Hematopoietic multipotent progenitor cell (in vitro differentiated cells): ENCODE data around the gene RNU6-9. TPM values are rescaled to one million over a fixed set of nuclear protein-coding genes. Genes with fewer than 3 reads are reported as not detected.
"Not testable (repeated sequence)": the region's sequence is repeated elsewhere in the genome, so short reads cannot be mapped to it uniquely, and the experiment has no call there.

Experiments used
- DNase-seq, 3 donors: peaks; one replicate each; pipeline ENCODE4 v3.0.0-alpha.2; 2011 to 2015; ENCODE audit warnings: low read depth in 2 of 3, low spot score in 2 of 3
- total RNA-seq: library from RNA; depleted of rRNA; stranded (reverse); fragments of >200 nt; gene quantifications from one replicate; pipeline ENCODE4 v1.2.3, GENCODE V29; 2012

Gene RNU6-9
- total RNA-seq, result not detected

DNA sequence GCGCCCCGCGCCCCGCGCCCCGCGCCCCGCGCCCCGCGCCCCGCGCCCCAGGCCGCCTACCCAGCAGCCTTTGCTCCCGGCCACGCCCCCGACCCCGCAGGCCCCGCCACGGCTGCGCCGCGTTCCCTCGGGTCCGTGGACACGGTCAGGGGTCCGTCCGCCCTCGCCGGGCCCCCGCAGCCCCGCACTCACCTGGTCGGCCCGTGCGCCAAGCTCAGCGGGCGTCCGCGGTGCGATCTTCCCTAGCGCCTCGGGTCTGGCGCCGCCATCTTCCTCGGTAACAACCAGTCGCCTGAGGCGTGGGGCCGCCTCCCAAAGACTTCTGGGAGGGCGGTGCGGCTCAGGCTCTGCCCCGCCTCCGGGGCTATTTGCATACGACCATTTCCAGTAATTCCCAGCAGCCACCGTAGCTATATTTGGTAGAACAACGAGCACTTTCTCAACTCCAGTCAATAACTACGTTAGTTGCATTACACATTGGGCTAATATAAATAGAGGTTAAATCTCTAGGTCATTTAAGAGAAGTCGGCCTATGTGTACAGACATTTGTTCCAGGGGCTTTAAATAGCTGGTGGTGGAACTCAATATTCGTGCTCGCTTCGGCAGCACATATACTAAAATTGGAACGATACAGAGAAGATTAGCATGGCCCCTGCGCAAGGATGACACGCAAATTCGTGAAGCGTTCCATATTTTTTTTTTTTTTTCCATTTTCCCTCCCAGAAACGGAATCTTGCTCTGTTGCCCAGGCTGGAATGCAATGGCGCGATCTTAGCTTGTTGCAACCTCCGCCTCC is at the start of gene RNU6-9, which contains the start of gene MED16:
RNU6-9 (plus strand) TSS at position 591 of the 796 bp plus-strand sequence.
MED16 (minus strand) TSS at position 294 of the 796 bp plus-strand sequence. CDS start 2,056 bp downstream, outside the sequence.
- DNase-seq, result peak; percentile 86 to 95 (median 93)

DNA sequence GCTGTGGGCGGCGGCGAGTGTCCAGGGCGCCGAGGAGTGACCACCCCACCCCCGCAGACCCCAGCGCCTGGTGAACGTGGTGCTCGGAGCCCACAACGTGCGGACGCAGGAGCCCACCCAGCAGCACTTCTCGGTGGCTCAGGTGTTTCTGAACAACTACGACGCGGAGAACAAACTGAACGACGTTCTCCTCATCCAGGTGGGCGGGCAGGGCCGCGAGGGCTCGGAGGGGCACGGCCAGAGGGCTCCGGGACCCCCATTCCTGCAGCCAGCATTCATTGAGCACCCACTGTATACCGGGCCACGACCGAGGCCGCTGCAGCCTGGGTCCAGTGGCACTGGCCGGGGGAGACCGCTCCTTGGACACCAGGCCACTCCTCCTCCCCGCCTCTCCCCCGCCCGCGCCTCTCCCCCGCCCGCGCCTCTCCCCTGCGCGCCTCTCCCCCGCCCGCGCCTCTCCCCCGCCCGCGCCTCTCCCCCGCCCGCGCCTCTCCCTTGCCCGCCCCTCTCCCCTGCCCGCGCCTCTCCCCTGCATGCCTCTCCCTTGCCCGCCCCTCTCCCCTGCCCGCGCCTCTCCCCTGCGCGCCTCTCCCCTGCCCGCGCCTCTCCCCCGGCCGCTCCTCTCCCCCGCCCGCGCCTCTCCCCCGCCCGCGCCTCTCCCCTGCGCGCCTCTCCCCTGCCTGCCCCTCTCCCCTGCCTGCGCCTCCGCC is 49.3 kb upstream of the RNU6-9 start:
- DNase-seq, result no peak

DNA sequence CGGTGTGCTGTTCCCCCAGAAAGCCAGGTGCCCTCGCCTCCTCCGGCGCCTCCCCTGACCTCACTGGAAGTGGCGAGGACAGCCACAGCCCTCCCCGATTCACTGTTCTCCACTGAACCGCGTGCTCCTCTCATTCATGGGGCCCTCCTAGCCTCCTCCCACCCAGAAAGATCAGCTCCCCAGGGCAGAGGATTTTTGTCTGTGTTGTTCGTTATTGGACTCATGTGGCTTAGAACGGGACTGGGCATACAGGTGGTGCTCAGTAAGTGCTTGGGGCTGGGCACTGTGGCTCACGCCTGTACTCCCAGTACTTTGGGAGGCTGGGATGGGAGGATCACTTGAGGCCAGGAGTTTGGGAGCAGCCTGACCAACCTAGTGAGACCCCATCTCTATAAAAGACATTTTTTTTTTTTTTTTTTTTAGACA is 48.7 kb upstream of the RNU6-9 start:
- peak in 1 of 3 donors; percentile 38 for DNase-seq

DNA sequence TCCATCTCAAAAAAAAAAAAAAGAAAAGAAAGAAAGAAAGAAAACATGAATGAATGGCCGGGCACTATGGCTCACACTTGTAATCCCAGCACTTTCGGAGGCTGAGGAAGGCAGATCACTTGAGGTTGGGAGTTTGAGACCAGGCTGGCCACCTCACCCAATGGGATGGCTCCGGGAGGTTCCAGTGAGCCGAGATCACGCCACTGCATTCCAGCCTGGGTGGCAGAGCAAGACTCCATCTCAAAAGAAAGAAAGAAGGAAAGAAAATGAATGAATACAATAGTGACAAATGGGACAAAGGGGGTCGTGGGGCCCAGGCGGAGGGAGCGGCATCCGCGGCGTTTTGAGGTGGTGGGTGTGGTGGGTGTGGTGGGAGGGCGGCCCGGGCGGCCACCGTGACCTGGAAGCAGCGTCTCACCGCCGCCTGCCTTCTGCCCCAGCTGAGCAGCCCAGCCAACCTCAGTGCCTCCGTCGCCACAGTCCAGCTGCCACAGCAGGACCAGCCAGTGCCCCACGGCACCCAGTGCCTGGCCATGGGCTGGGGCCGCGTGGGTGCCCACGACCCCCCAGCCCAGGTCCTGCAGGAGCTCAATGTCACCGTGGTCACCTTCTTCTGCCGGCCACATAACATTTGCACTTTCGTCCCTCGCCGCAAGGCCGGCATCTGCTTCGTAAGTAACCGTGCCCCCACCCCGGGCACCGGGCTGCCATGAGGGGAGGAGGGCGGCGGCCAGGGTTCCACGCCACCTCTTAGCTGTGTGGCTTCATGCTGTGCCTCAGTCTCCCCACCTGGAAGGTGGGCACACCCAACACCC is 47.4 kb upstream of the RNU6-9 start:
- no peak for DNase-seq

DNA sequence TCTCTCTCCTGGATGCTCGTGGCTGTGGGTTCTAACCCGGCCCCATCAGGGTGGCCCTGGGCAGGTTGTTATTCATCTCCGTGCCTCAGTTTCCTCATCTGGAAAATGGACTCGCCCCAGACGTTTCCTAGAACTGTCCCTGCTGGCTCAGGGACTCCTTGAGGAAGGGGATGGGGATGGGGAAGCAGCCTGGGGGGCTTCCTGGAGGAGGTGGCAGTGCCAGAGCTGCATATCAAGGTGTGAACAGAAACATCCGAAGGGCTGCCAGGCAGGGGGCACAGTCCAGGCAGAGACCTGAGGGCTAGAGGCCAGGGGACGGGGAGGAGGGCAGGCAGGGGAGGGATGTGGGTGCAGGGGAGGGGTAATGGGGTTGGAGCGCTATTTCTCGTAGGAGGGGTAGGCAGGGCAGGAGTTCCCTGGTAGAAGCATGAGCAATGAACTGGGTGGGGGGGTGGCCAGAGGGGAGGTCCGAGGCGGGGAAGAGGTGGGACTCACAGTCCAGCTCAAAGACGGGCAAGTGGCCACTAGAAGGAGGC is 44.8 kb upstream of the RNU6-9 start:
- DNase-seq, result no peak

DNA sequence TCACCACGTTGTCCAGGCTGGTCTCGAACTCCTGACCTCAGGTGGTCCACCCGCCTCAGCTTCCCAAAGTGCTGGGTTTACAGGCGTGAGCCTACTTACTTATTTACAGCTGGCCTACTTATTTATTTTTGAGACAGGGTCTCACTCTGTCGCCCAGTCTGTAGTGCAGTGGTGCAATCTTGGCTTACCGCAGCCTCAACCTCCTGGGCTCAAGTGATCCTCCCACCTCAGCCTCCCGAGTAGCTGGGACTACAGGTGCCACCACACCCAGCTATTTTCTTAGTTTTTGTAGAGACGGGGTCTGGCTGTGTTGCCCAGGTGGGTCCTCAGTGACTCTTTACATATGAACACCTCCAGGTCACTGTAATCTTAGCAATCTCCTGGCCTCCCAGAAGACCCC is 44.1 kb upstream of the RNU6-9 start:
- not testable (repeated sequence) for DNase-seq

DNA sequence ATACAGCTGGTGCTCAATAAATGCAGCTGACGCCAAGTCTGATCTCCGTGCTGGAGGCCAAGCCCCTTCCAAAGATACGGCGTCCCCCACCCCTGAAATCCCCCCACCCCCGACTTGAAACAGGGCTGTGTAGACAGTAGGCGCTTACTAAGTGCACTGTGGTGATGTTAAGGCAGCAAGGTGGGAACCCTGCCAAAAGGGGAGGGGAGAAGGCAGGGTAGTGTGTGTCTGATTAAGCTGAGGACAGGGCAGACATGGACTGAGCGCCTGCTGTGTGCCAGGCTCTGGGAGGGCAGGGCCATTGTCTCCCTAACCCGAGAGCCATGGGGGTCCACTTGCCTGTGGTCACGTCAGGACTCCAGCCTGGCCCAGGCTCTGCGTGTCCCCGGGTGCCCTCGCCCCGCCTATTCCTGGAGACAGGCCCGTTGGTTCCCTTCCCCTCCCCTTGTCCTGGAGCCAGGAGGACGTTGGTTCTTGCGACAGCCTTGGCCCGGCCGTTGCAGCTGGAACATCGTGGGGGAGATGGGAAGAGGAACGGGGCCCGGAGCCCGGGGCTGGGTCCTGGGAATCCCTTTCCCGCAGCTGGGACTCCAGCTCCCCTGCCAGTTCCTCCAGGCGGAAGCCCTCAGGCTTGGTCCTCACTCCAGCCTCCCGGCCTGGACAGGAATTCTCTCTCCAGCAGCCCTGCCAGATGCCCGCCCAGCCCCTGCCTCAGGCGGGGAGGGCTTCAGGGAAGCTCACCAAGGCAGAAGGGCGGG is 42.9 kb upstream of the RNU6-9 start:
- DNase-seq, result peak in 1 of 3 donors; percentile 49

DNA sequence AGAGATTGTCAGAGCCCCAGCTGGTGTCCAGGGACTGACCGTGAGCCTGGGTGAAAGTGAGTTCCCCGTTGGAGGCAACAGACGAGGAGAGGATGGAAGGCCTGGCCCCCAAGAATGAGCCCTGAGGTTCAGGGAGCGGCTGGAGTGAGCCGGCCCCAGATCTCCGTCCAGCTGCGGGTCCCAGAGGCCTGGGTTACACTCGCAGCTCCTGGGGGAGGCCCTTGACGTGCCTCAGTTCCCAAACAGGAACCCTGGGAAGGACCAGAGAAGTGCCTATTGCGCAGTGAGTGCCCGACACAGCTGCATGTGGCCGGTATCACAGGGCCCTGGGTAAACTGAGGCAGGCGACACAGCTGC is 42.3 kb upstream of the RNU6-9 start:
- DNase-seq, result no peak

DNA sequence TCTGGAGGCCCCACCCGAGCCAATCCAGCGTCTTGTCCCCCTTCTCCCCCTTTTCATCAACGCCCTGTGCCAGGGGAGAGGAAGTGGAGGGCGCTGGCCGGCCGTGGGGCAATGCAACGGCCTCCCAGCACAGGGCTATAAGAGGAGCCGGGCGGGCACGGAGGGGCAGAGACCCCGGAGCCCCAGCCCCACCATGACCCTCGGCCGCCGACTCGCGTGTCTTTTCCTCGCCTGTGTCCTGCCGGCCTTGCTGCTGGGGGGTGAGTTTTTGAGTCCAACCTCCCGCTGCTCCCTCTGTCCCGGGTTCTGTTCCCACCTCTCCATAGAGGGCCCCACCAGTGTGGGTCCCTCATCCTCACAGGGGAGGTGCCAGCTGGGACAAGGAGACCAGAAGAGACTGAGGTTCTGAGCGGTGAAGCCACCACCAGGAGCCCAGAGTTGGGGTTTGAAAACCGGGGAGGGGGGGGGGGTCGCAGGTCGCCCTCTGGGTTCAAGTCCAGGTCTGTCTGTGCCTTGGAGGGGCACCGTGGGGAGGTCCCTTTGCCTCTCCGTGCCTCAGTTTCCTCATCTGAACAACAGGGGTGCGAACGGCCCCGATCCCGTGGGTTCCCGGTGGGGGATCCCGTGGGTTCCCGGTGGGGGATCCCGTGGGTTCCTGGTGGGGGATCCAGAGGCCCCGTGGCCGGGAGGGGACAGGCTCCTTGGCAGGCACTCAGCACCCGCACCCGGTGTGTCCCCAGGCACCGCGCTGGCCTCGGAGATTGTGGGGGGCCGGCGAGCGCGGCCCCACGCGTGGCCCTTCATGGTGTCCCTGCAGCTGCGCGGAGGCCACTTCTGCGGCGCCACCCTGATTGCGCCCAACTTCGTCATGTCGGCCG is 40.9 kb upstream of the RNU6-9 start, which contains the start of gene ELANE:
ELANE (plus strand) TSS at position 168 of the 878 bp plus-strand sequence; CDS start at position 194, 26 bp downstream.
- DNase-seq, result no peak

DNA sequence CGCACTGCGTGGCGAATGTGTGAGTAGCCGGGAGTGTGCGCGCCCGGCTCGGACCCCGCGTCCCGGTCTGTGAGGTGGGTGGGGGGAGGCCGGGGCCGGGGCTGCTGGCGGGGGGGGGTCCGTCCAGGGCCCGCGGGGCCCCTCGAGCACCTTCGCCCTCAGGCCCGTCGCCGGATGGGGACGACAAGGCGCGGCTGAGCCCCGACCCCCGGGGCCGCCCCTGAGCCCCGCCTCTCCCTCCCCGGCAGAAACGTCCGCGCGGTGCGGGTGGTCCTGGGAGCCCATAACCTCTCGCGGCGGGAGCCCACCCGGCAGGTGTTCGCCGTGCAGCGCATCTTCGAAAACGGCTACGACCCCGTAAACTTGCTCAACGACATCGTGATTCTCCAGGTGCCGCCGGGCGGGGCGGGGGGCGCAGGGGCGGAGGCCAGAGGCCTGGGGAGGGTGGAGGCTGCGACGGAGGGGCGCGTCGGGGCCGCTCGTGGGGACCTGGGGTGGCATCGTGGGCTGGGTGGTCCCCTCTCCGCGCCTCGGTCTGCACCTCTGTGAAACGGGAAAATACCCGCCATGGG is 40.2 kb upstream of the RNU6-9 start:
- DNase-seq, result no peak

DNA sequence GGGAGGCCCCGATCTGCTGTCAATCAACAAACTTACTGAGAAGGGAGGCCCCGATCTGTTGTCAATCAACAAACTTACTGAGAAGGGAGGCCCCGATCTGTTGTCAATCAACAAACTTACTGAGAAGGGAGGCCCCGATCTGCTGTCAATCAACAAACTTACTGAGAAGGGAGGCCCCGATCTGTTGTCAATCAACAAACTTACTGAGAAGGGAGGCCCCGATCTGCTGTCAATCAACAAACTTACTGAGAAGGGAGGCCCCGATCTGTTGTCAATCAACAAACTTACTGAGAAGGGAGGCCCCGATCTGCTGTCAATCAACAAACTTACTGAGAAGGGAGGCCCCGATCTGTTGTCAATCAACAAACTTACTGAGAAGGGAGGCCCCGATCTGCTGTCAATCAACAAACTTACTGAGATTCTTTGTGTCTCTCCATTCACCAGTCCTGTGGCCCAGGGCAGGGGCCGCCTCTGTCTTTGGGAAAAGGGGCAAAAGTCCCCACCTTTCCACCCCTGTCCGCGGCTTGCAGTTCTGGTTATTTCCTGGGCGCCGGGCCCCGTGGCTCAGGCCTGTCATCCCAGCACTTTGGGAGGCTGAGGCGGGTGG is 39.6 kb upstream of the RNU6-9 start:
- not testable (repeated sequence) for DNase-seq

DNA sequence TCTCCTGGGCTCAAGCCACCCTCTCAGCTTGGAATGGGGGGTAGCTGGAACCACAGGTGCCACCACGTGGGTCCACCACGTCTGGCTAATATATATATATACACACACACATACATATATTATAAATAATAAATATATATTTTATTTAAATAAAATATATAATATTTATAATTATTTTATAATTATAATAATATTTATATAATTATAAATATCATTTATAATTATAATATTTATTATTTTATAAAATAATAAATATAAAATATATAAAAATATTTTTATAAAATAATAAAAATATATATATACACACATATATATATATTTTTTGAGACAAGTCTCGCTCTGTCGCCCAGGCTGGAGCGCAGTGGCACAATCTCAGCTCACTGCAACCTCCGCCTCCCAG is 38.7 kb upstream of the RNU6-9 start:
- no peak for DNase-seq

DNA sequence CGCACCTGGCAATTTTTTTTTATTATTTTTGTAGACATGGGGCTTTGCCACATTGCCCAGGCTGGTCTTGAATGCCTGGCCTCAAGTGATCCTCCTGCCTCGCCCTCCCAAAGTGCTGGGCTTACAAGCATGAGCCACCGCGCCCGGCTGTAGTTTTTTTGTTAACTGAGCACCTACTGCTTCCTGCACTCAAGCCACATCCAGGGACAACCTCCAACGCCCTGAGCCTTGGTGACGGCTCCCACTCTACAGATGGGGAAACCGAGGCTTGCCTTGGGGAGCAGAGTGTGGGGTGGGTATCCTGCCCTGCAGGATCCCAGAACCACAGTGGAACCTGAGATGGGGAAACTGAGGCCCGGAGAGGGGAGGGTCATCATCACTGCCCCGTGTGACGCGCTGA is 38.1 kb upstream of the RNU6-9 start:
- DNase-seq, result no peak

DNA sequence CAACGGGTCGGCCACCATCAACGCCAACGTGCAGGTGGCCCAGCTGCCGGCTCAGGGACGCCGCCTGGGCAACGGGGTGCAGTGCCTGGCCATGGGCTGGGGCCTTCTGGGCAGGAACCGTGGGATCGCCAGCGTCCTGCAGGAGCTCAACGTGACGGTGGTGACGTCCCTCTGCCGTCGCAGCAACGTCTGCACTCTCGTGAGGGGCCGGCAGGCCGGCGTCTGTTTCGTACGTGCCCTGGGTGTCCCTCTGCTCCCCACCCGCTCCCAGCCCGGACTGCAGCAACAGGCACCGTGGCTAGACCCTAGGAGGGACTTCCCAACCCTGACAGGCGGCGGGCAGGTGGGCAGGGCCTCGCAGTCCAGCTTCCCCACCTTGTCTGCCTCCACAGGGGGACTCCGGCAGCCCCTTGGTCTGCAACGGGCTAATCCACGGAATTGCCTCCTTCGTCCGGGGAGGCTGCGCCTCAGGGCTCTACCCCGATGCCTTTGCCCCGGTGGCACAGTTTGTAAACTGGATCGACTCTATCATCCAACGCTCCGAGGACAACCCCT is 37.6 kb upstream of the RNU6-9 start:
- no peak for DNase-seq

DNA sequence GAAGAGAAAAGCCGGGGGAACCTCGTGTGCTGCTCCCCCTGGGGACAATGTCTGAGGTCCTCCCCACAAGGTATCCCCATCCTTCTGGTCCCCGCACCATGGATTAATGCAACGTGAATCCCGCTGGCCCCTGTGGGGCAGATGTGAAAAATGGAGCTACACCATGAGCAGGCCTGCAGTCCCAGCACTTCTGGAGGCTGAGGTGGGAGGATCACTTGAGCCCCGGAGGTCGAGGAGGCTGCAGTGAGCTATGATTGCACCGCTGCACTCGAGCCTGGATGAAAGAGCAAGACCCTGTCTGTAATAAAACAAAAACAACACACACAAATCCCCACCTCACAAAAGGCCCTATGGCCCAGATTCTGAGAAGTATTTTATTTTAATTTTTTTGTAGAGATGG is 35.0 kb upstream of the RNU6-9 start:
- no peak for DNase-seq

DNA sequence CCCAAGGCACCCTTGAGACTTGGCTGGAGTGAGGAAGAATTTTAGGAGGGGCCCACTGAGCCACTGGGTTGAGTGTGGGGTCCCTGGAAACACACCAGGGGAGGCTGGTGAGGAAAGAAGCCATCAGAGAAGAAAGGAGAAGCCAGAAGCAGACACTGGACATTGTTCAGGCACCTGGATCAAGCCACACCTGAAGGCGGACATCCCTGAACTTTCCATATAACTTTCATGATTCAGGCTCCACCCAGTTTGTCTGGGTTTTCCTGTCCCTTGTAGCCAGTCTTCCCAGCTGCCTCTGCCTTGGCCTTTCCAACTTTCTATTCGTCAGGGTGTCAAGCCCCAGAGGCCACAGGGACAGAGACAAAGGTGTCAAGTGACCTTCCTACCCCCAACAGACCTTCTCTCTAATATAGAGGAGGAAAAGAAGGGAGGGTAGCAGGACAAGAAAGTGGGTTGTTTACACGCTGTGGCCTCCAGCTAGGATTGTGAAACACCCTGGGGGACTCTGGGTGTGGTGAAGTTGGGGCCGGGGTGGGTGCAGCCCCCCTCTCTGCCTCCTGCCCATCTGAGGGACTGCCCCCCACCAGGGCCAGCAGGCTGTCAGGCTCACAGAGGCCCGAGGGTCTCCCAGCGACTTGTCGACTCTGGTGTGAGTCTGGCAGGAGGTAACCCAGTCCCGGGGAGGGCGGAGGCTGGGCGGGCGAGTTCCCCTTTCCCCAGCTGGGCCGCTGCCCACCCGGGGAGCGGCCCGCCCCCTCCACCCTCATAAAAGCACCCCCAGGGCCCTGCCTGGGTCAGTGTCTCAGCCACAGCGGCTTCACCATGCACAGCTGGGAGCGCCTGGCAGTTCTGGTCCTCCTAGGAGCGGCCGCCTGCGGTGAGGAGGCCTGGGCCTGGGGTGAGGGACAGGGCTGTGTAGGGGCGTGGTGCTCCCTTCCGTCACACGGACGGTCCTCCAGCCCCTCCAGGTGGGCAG is 34.1 kb upstream of the RNU6-9 start, which contains the start of gene CFD:
CFD (plus strand) TSS at position 797 of the 976 bp plus-strand sequence; CDS start at position 823, 26 bp downstream.
- DNase-seq, result peak in 2 of 3 donors; percentile 51 to 52
